ENCODE results near the gene FPGS. TPM values are rescaled to one million over a fixed set of nuclear protein-coding genes. Genes with fewer than 3 reads are reported as not detected.

FPGS gene
- total RNA-seq, 1 donor from 2014 or later = 64.2 TPM

GRCh38 chr9:127788337-127789011, 14.2 kb upstream of the FPGS start:
- DNase-seq = no peak

DNA sequence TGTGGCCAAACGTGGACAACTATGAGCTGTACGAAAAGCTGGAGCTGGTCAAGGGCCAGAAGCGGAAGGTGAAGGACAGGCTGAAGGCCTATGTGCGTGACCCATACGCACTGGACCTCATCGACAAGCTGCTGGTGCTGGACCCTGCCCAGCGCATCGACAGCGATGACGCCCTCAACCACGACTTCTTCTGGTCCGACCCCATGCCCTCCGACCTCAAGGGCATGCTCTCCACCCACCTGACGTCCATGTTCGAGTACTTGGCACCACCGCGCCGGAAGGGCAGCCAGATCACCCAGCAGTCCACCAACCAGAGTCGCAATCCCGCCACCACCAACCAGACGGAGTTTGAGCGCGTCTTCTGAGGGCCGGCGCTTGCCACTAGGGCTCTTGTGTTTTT, 13.5 kb upstream of the FPGS start:
- DNase-seq = no peak

DNA sequence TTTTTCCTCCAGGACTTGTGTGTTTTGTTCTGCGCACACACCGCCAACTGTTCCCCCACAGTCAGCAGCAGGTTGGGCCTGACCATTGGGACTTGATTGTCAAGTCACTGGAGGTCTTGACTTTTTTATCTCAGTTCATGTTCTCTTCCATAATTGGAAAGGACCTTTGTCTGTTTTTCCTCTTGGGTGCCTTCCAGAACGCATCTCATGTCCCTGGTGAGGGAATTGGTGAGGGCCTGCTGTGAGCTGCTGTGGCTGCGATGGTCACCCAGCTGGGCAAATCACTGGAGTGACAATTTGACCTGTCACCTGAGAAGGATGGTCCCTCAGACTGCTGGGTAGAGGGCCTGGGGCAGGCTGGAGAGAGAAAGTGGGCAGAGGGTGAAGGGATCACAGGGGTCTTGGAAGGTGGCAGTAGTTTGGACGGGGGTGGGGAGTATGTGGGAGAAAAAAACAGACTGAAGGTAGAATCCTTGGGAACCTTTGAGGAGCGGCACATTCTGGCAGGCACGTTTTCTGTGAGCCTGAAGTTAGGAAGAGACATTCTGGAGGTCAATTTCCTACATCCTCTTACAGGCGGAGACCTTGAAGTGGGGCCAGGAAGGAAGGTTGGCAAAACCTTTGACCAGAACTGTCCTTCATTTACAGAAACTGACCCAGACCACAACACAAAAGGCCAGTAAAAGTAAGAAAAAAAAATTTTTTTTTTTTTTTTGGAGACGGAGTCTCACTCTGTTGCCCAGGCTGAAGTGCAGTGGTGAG, 12.4 kb upstream of the FPGS start:
- no peak for DNase-seq

DNA sequence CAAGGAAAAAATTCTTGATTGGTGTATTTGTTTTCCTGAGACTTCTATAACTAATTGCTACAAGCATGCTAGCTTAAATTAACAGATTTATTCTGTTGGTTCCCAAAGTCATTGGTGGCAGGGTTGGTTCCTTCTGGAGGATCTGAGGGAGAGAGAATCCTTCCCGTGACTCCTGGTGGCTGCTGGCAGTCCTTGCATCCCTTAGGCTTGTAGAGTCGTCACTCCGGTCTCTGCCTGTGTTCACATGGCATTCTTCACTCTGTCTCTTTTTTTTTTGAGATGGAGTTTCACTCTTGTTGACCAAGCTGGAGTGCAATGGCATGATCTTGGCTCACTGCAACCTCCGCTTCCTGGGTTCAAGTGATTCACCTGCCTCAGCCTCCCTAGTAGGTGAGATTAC, 11.6 kb upstream of the FPGS start:
- no peak for DNase-seq

DNA sequence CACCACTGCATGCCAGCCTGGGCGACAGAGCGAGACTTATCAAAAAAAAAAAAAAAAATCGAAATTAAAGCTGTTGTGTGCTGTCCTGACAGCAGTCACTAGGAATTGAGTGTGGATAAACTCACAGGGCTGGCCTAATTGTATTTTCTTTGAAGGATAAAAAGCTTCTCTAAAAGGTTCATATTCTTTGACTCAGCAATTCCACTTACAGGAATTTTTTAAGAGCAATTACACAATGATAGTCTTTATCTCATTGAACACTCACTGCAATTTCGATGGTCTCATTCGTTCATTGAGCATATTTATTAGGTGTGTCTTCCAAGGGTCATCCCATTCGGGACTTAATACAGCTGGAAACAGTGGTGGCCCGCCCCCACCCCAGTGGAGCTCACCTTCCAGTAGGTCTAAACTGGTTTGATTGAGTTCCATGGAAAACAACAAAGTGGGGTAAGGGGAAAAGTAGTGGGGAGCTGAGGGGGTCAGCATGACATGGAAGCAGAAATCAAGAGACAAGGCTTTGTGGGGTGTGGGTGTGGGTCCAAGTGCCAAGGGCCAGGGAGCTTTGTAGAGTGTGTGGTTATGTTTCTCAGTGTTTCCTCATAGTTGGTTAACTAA, 10.2 kb upstream of the FPGS start:
- no peak for DNase-seq

GRCh38 chr9:127793093-127793708, 9.5 kb upstream of the FPGS start:
- DNase-seq = peak; percentile 58

GRCh38 chr9:127794001-127794791, 8.5 kb upstream of the FPGS start:
- no peak for DNase-seq

GRCh38 chr9:127796225-127796813, 6.4 kb upstream of the FPGS start:
- DNase-seq = peak; percentile 38

GRCh38 chr9:127796852-127797370, 5.8 kb upstream of the FPGS start:
- peak; percentile 36 for DNase-seq

- DNase-seq = no peak
These were observed 617 bp upstream of the FPGS start for GRCh38 chr9:127801955-127802575.

DNA sequence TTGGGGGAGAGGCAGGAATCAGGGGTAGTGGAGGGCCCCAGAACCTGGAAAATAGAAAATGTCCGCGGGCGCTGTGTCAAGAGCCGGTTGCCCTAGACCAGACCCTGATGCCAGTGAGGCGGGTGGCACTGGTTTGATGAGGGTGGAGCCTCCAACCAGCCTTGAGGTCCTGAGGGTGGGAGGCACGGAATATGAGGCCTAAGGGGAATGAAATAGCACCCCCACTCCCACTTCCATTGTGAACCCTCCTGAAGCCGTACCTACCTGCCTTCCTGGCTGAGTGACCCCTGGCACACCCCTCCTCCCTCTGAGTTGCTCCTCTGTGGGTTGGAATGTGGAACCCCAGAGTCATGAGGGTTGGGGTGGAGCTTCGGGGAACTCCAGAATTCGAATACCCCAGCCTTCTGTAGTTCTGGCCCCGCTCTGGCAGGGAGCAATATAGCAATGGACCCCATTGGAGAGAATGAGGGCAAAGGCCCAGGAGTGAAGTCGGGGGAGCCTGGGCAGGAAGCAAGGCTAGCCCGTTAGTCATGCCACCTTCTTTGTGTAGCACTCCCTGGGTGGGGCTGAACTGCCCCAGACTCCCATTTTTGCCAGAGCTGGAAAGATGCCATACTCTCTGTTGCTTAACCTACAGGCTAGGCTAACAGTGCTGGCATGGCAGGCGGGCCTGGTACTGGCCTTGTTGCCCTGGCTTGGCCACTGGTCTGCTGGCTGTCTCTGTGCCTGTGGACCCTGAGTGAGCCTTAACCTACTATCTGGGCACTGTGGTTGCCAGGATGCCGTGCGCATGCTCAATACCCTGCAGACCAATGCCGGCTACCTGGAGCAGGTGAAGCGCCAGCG, 1.0 kb downstream of the FPGS start:
- DNase-seq = no peak

GRCh38 chr9:127805620-127806019, 2.9 kb downstream of the FPGS start:
- peak; percentile 78 for DNase-seq

DNA sequence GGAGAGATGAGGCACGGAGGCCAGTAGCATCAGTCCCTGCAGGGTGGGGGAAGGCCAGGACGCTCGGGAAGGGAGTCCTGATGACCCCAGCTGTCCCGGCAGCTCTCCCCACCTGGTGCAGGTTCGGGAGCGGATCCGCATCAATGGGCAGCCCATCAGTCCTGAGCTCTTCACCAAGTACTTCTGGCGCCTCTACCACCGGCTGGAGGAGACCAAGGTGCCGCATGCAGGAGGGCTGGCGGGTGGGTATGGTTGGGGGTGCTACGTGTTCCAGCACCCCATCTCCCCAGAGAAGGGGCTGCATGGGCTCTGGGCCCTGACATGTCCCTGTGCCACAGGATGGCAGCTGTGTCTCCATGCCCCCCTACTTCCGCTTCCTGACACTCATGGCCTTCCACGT, 4.2 kb downstream of the FPGS start:
- no peak for DNase-seq

DNA sequence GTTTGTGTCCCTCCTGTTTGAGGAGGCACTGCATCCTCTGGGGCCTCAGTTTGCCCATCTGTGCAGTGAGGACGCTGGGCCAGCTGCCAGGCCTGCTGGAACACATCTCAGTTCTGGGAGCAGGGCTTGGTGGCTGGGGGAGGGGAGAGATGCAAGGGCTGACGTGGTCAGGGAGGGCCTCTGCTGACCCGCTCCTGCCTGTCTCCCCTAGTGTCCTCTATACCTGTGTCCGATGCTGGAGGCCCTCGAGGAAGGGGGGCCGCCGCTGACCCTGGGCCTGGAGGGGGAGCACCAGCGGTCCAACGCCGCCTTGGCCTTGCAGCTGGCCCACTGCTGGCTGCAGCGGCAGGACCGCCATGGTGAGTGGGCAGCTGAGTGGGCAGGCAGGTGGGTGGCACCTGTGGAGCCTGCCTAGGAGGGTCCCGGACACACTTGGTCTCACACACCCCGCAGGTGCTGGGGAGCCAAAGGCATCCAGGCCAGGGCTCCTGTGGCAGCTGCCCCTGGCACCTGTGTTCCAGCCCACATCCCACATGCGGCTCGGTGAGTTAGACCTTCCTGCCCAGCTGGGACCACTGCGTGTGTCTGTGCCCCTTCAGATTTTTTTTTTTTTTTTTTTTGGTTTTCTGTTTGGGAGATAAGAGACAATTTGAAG, 5.8 kb downstream of the FPGS start:
- DNase-seq = no peak

- DNase-seq = no peak
These were observed 6.4 kb downstream of the FPGS start for GRCh38 chr9:127809002-127809539.

DNA sequence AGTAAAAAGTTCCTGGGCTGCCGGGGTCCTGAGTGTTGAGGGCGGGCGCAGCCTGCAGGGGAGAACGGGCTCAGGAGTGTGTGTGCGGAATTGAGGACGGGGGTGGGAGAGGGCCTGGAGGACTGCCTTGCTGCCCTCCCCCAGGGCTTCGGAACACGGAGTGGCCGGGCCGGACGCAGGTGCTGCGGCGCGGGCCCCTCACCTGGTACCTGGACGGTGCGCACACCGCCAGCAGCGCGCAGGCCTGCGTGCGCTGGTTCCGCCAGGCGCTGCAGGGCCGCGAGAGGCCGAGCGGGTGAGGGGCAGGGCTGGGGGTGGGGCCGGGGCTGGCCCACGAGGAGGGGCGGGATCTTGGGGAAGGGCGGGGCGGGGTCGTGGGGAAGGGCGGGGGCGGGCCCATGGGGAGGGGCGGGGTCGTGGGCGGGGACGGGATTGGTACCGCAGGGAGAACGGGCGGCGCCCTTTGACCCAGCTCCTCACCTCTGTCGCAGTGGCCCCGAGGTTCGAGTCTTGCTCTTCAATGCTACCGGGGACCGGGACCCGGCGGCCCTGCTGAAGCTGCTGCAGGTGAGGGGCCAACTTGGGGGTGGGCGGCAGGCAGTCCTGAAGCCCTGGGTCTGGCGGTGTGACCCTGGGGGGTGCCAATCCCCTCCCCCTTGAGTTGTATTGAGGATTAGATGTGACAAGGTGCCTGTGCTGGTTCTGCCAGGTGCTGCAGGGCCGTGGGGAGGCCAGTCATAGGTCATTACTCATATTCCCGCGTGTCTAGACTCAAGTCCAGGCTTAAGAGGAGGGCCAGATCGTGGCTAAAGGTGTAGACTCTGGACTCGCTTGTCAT, 7.1 kb downstream of the FPGS start:
- no peak for DNase-seq

DNA sequence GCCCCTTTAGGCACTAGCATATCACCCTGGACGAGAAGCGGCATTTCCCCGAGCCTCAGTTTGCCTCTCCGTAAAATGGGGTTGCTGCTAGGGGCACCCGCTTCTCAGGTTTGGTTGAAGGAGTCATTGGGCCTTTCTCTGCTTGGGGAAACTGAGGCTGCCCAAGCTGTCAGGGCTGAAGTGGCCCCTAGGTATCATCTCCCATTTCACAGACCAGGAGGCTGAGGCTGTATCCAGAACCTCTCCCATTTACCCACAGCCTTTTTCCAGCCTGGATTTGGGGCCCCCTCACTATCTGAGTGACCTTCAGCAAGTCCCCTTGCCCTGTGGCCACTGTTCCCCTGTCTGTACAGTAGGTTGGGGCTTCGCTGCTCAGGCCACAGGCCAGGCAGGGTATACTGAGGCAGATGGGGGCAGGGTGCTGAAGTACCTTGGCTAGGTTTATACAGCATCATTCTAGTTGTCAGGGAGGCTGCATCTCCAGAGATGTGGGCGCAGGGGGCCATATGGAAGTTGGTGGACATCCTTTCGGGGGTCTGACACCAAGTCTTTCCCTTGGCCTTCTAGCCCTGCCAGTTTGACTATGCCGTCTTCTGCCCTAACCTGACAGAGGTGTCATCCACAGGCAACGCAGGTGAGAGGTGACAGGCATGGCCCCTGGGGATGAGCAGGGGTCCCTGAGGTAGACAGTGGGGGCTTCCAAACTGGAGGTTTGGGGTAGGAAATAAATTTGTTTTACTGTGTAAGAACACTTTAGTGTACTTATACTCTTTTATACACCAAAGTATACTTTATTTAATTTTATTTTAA, 7.9 kb downstream of the FPGS start:
- no peak for DNase-seq

GRCh38 chr9:127812011-127812410, 9.3 kb downstream of the FPGS start:
- no peak for DNase-seq

Measured in dermis blood vessel endothelial cell (primary cell).